T-helper 2 cell treated with Interferon-gamma antibody and Interleukin-4, amounts not matched to agents 5 μg/mL and 100 μg/mL, for 36 hours (primary cell): ENCODE results near the gene SH3PXD2B.
"Not testable (repeated sequence)": the region's sequence is repeated elsewhere in the genome, so short reads cannot be mapped to it uniquely, and the experiment has no call there.

ENCODE experiments used
- DNase-seq: peaks from one replicate; pipeline ENCODE4 v3.0.0; 2021; ENCODE audit warnings: low spot score
- H3K27ac Mint-ChIP-seq: one replicate; pipeline ENCODE4 v1.8.0; 2021; ENCODE audit warnings: mild to moderate bottlenecking, mixed read lengths
- H3K27me3 Mint-ChIP-seq: one replicate; pipeline ENCODE4 v1.8.0; 2021; ENCODE audit warnings: low read depth, mixed read lengths
- H3K36me3 Mint-ChIP-seq: one replicate; pipeline ENCODE4 v1.8.0; 2021; ENCODE audit warnings: low read depth, mixed read lengths
- H3K4me1 Mint-ChIP-seq: one replicate; pipeline ENCODE4 v1.8.0; 2021; ENCODE audit warnings: low read depth, mixed read lengths
- H3K4me3 Mint-ChIP-seq: one replicate; pipeline ENCODE4 v1.8.0; 2022; ENCODE audit warnings: mild to moderate bottlenecking, moderate library complexity, mixed read lengths
- H3K9me3 Mint-ChIP-seq: one replicate; pipeline ENCODE4 v1.8.0; 2021; ENCODE audit warnings: mixed read lengths

SH3PXD2B gene

GRCh38 chr5:172347496-172348052 lies 106.8 kb downstream of the SH3PXD2B start:
- peaks cover 5% of the 10 kb centered on the region for H3K27me3 Mint-ChIP-seq
- no peaks in the 10 kb centered on the region for H3K9me3 Mint-ChIP-seq
- H3K36me3 Mint-ChIP-seq = no peaks in the 10 kb centered on the region
- no peak overlapping the region for H3K4me3 Mint-ChIP-seq
- no peak overlapping the region for H3K27ac Mint-ChIP-seq
- no peaks in the 10 kb centered on the region for H3K4me1 Mint-ChIP-seq
- DNase-seq = no peak

GRCh38 chr5:172345881-172346280 lies 108.4 kb downstream of the SH3PXD2B start:
- H3K4me3 Mint-ChIP-seq = no peak overlapping the region
- no peak for DNase-seq
- no peaks in the 10 kb centered on the region for H3K9me3 Mint-ChIP-seq
- H3K27ac Mint-ChIP-seq = no peak overlapping the region
- no peaks in the 10 kb centered on the region for H3K36me3 Mint-ChIP-seq
- peaks cover 5% of the 10 kb centered on the region for H3K27me3 Mint-ChIP-seq
- no peaks in the 10 kb centered on the region for H3K4me1 Mint-ChIP-seq

- DNase-seq = no peak
- Mint-ChIP-seq H3K36me3 (no peaks in the 10 kb centered on the region), H3K4me3 (no peak overlapping the region), H3K9me3 (no peaks in the 10 kb centered on the region), H3K27ac (no peak overlapping the region), H3K4me1 (no peaks in the 10 kb centered on the region), H3K27me3 (peaks cover 5% of the 10 kb centered on the region)
These were observed 109.4 kb downstream of the SH3PXD2B start for GRCh38 chr5:172344855-172345409.

GRCh38 chr5:172343741-172344140 lies 110.6 kb downstream of the SH3PXD2B start:
- peaks cover 5% of the 10 kb centered on the region for H3K27me3 Mint-ChIP-seq
- H3K27ac Mint-ChIP-seq = no peak overlapping the region
- DNase-seq = no peak
- no peaks in the 10 kb centered on the region for H3K4me1 Mint-ChIP-seq
- H3K36me3 Mint-ChIP-seq = no peaks in the 10 kb centered on the region
- no peak overlapping the region for H3K4me3 Mint-ChIP-seq
- H3K9me3 Mint-ChIP-seq = no peaks in the 10 kb centered on the region

GRCh38 chr5:172342918-172343317 lies 111.4 kb downstream of the SH3PXD2B start:
- Mint-ChIP-seq H3K4me1 (no peaks in the 10 kb centered on the region), H3K4me3 (no peak overlapping the region), H3K27me3 (peaks cover 5% of the 10 kb centered on the region), H3K36me3 (no peaks in the 10 kb centered on the region), H3K27ac (no peak overlapping the region), H3K9me3 (no peaks in the 10 kb centered on the region)
- DNase-seq = no peak

GRCh38 chr5:172339264-172340180 lies 114.8 kb downstream of the SH3PXD2B start:
- Mint-ChIP-seq H3K27ac (no peak overlapping the region), H3K36me3 (no peaks in the 10 kb centered on the region), H3K9me3 (no peaks in the 10 kb centered on the region), H3K4me3 (no peak overlapping the region), H3K4me1 (no peaks in the 10 kb centered on the region), H3K27me3 (no peaks in the 10 kb centered on the region)
- DNase-seq = no peak

GRCh38 chr5:172336676-172337285 lies 117.5 kb downstream of the SH3PXD2B start:
- H3K4me1 Mint-ChIP-seq = no peaks in the 10 kb centered on the region
- H3K36me3 Mint-ChIP-seq = no peaks in the 10 kb centered on the region
- H3K9me3 Mint-ChIP-seq = no peaks in the 10 kb centered on the region
- no peak overlapping the region for H3K4me3 Mint-ChIP-seq
- H3K27ac Mint-ChIP-seq = no peak overlapping the region
- DNase-seq = no peak
- H3K27me3 Mint-ChIP-seq = no peaks in the 10 kb centered on the region

GRCh38 chr5:172336264-172336663 lies 118.1 kb downstream of the SH3PXD2B start:
- Mint-ChIP-seq H3K27me3 (no peaks in the 10 kb centered on the region), H3K36me3 (no peaks in the 10 kb centered on the region), H3K4me1 (no peaks in the 10 kb centered on the region), H3K4me3 (no peak overlapping the region), H3K27ac (no peak overlapping the region), H3K9me3 (no peaks in the 10 kb centered on the region)
- DNase-seq = no peak

GRCh38 chr5:172335721-172336120 lies 118.6 kb downstream of the SH3PXD2B start:
- Mint-ChIP-seq H3K9me3 (no peaks in the 10 kb centered on the region), H3K4me3 (no peak overlapping the region), H3K27me3 (no peaks in the 10 kb centered on the region), H3K4me1 (no peaks in the 10 kb centered on the region), H3K36me3 (no peaks in the 10 kb centered on the region), H3K27ac (no peak overlapping the region)
- DNase-seq = no peak

- H3K9me3 Mint-ChIP-seq = no peaks in the 10 kb centered on the region
- no peaks in the 10 kb centered on the region for H3K4me1 Mint-ChIP-seq
- H3K36me3 Mint-ChIP-seq = no peaks in the 10 kb centered on the region
- H3K27ac Mint-ChIP-seq = no peak overlapping the region
- no peaks in the 10 kb centered on the region for H3K27me3 Mint-ChIP-seq
- DNase-seq = no peak
- no peak overlapping the region for H3K4me3 Mint-ChIP-seq
These were observed 119.7 kb downstream of the SH3PXD2B start for GRCh38 chr5:172334641-172335040.

- Mint-ChIP-seq H3K4me3 (no peak overlapping the region), H3K36me3 (no peaks in the 10 kb centered on the region), H3K4me1 (no peaks in the 10 kb centered on the region), H3K27me3 (no peaks in the 10 kb centered on the region), H3K9me3 (no peaks in the 10 kb centered on the region), H3K27ac (no peak overlapping the region)
- no peak for DNase-seq
These were observed 120.1 kb downstream of the SH3PXD2B start for GRCh38 chr5:172334196-172334595.

- H3K4me3 Mint-ChIP-seq, H3K9me3 Mint-ChIP-seq, H3K27ac Mint-ChIP-seq: not testable (repeated sequence)
These were observed 127.4 kb downstream of the SH3PXD2B start for GRCh38 chr5:172326901-172327300.

GRCh38 chr5:172325452-172325851 lies 128.9 kb downstream of the SH3PXD2B start:
- H3K9me3 Mint-ChIP-seq = no peaks in the 10 kb centered on the region
- no peaks in the 10 kb centered on the region for H3K27me3 Mint-ChIP-seq
- H3K4me3 Mint-ChIP-seq = no peak overlapping the region
- DNase-seq = no peak
- H3K27ac Mint-ChIP-seq = no peak overlapping the region
- no peaks in the 10 kb centered on the region for H3K36me3 Mint-ChIP-seq
- H3K4me1 Mint-ChIP-seq = no peaks in the 10 kb centered on the region

More at GRCh38 chr5:172326901-172327300, 127.4 kb downstream of the SH3PXD2B start:
- not testable (repeated sequence) for H3K27me3 Mint-ChIP-seq, H3K4me1 Mint-ChIP-seq, H3K36me3 Mint-ChIP-seq, DNase-seq
